ENCODE results near the gene PKHD1. TPM values are rescaled to one million over a fixed set of nuclear protein-coding genes. Genes with fewer than 3 reads are reported as not detected.

The PKHD1 gene
- total and polyA plus RNA-seq, 2 of the 13 experiments (the other 11 are each of a cell fraction or from before 2014, with no cell fraction given): 0.01 to 0.13 TPM

DNA sequence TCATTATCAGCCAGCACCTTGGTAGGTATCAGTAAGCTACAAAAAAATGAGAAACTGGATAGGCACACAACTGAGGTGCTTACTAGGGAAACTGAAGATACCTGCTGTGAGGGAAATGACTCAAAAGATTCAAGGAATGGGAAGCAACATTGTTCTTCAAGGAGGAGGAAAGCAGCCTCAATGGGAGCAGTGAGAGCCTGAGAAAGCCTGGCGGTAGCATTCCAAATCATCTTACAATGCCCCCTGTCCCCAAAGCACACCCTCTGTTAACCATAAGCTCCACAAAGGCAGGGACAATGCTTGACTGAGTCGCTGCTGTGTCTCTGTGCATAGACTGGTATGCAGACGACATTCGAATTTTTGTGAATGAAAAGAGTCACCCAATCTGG lies 10.6 kb downstream of the PKHD1 start:
- ATAC-seq (no peak), DNase-seq (ENCODE audit: low spot score) (no peak), FAIRE-seq (no peak)
- 24% methylated on average over 4 of the region's 4 CpGs for WGBS (ENCODE audit: low lambda C conversion rate)
- no peak overlapping the region for H3K4me2 ChIP-seq (ENCODE audit: low read depth, low read length)
- CTCF ChIA-PET (ENCODE audit: low intra/inter-chr PET ratio, low total read pairs): no interaction called here
- intact Hi-C loops (cut with micrococcal nuclease; ENCODE audit: unreplicated experiment): no loop called here
- no peak overlapping the region for H3K9ac ChIP-seq (ENCODE audit: insufficient read depth, low read depth, low read length)
- POLR2A ChIA-PET: no interaction called here
- no peaks in the 10 kb centered on the region for H3K9me3 ChIP-seq (ENCODE audit: low read length)
- H3K79me2 ChIP-seq (ENCODE audit: insufficient read depth, low read length): no peaks in the 10 kb centered on the region
- no peak overlapping the region for H2AFZ ChIP-seq (ENCODE audit: low read length)
- H3K4me3 ChIP-seq (replicated peaks in 1 of 3; ENCODE audit: insufficient read depth in 1 of 3, low read depth in 2 of 3, low read length in 3 of 3): no peak overlapping the region
- H3K27ac ChIP-seq (ENCODE audit: extremely low read length, insufficient read depth, low read length): no peak overlapping the region
- H3K27me3 ChIP-seq (ENCODE audit: control insufficient read depth in 1 of 2, insufficient read depth in 2 of 2, low read length in 2 of 2): no peaks in the 10 kb centered on the region
- H3K36me3 ChIP-seq (replicated peaks in 1 of 2; ENCODE audit: control insufficient read depth in 1 of 2, insufficient read depth in 2 of 2, low read length in 2 of 2): no peaks in the 10 kb centered on the region
- in situ Hi-C loops (cut with HindIII; ENCODE audit: extremely low pct_ligation_motif_present, low pct_unique_long_range_greater_than_20kb): no loop called here
- no peaks in the 10 kb centered on the region for H3K4me1 ChIP-seq (ENCODE audit: insufficient read depth, low read length)
- TF ChIP-seq, protein P1, sequence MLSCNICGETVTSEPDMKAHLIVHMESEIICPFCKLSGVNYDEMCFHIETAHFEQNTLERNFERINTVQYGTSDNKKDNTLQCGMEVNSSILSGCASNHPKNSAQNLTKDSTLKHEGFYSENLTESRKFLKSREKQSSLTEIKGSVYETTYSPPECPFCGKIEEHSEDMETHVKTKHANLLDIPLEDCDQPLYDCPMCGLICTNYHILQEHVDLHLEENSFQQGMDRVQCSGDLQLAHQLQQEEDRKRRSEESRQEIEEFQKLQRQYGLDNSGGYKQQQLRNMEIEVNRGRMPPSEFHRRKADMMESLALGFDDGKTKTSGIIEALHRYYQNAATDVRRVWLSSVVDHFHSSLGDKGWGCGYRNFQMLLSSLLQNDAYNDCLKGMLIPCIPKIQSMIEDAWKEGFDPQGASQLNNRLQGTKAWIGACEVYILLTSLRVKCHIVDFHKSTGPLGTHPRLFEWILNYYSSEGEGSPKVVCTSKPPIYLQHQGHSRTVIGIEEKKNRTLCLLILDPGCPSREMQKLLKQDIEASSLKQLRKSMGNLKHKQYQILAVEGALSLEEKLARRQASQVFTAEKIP (CRISPR knock-in tag; IDR thresholded peaks at IDR 0.05; ENCODE audit: borderline replicate concordance): no peak
- no peak for TF ChIP-seq ZSCAN12 (CRISPR knock-in tag; IDR thresholded peaks at IDR 0.05)
- no peaks in the 10 kb centered on the region for H4K20me1 ChIP-seq (ENCODE audit: insufficient read depth, low read length)
- no TSS peak for BruUV-seq (replicated peaks)

DNA sequence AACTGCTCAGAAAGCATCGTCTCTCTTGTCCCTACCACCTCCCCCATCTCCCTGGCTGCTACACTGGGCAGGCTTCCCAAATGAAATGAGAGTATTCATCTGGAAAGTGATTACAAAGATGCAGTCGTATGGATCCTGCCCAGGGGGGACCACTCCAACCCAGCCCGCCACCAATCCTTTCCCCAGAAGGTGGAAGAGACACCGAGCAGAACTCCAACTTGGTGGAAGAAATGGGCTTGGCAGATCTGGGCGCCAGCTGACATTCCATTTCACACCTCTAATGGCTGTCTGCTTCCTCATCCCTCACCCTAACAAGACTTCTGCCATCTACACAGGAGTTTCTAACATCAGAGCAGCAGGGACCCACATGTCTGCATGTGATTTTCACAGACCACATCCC lies 12.7 kb downstream of the PKHD1 start:
- 14% methylated on average over 5 of the region's 5 CpGs for WGBS (ENCODE audit: low lambda C conversion rate)
- BruUV-seq (replicated peaks): no TSS peak
- no peak overlapping the region for H2AFZ ChIP-seq (ENCODE audit: low read length)
- no peaks in the 10 kb centered on the region for H3K79me2 ChIP-seq (ENCODE audit: insufficient read depth, low read length)
- FAIRE-seq (no peak), ATAC-seq (no peak), DNase-seq (ENCODE audit: low spot score) (no peak)
- POLR2A ChIA-PET: no interaction called here
- no peaks in the 10 kb centered on the region for H3K4me1 ChIP-seq (ENCODE audit: insufficient read depth, low read length)
- H3K4me3 ChIP-seq (replicated peaks in 1 of 3; ENCODE audit: insufficient read depth in 1 of 3, low read depth in 2 of 3, low read length in 3 of 3): no peak overlapping the region
- no peak overlapping the region for H3K4me2 ChIP-seq (ENCODE audit: low read depth, low read length)
- no peak overlapping the region for H3K9ac ChIP-seq (ENCODE audit: insufficient read depth, low read depth, low read length)
- H3K27ac ChIP-seq (ENCODE audit: extremely low read length, insufficient read depth, low read length): no peak overlapping the region
- TF ChIP-seq FIP1L1 (IDR thresholded peaks at IDR 0.05; ENCODE audit: borderline replicate concordance, insufficient read depth, low read depth, low read length) (no peak), FOXO1 (CRISPR knock-in tag; IDR thresholded peaks at IDR 0.05) (no peak), SNAI1 (CRISPR knock-in tag; IDR thresholded peaks at IDR 0.05; ENCODE audit: borderline replicate concordance) (no peak), ZNF329 (CRISPR knock-in tag; IDR thresholded peaks at IDR 0.05; ENCODE audit: low read depth) (no peak), HIVEP1 (CRISPR knock-in tag; IDR thresholded peaks at IDR 0.05) (no peak), SMC3 (IDR thresholded peaks at IDR 0.05; ENCODE audit: low read length) (no peak), XRCC5 (optimal IDR thresholded peaks at IDR 0.05; ENCODE audit: low read length) (no peak), GATA4 (IDR thresholded peaks at IDR 0.05; ENCODE audit: borderline replicate concordance, low read depth) (no peak), ZNF790 (CRISPR knock-in tag; IDR thresholded peaks at IDR 0.05; ENCODE audit: borderline replicate concordance) (no peak), PLRG1 (conservative IDR thresholded peaks at IDR 0.05) (no peak), ZFP36 (IDR thresholded peaks at IDR 0.05; ENCODE audit: borderline replicate concordance, low read depth, low read length, partially characterized antibody) (no peak), ZNF841 (CRISPR knock-in tag; IDR thresholded peaks at IDR 0.05; ENCODE audit: borderline replicate concordance) (no peak), ZNF367 (CRISPR knock-in tag; IDR thresholded peaks at IDR 0.05; ENCODE audit: borderline replicate concordance) (no peak)
- TF ChIP-seq, protein P2, sequence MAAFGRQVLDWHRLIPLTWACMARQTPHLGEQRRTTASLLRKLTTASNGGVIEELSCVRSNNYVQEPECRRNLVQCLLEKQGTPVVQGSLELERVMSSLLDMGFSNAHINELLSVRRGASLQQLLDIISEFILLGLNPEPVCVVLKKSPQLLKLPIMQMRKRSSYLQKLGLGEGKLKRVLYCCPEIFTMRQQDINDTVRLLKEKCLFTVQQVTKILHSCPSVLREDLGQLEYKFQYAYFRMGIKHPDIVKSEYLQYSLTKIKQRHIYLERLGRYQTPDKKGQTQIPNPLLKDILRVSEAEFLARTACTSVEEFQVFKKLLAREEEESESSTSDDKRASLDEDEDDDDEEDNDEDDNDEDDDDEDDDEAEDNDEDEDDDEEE (CRISPR knock-in tag; IDR thresholded peaks at IDR 0.05): no peak
- TF ChIP-seq, protein P3, sequence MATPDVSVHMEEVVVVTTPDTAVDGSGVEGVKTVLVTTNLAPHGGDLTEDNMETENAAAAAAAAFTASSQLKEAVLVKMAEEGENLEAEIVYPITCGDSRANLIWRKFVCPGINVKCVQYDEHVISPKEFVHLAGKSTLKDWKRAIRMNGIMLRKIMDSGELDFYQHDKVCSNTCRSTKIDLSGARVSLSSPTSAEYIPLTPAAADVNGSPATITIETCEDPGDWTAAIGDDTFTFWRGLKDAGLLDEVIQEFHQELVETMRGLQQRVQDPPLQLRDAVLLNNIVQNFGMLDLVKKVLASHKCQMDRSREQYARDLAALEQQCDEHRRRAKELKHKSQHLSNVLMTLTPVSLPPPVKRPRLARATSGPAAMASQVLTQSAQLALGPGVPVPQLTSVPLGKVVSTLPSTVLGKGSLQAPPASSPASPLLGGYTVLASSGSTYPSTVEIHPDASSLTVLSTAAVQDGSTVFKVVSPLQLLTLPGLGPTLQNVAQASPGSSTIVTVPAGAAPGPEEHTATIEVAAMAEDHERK (CRISPR knock-in tag; IDR thresholded peaks at IDR 0.05; ENCODE audit: low read depth): no peak
- CTCF ChIA-PET (ENCODE audit: low intra/inter-chr PET ratio, low total read pairs): no interaction called here
- no peaks in the 10 kb centered on the region for H4K20me1 ChIP-seq (ENCODE audit: insufficient read depth, low read length)
- intact Hi-C loops (cut with micrococcal nuclease; ENCODE audit: unreplicated experiment) (no loop called here), in situ Hi-C loops (cut with HindIII; ENCODE audit: extremely low pct_ligation_motif_present, low pct_unique_long_range_greater_than_20kb) (no loop called here)
- H3K9me3 ChIP-seq (ENCODE audit: low read length): no peaks in the 10 kb centered on the region
- no peaks in the 10 kb centered on the region for H3K27me3 ChIP-seq (ENCODE audit: control insufficient read depth in 1 of 2, insufficient read depth in 2 of 2, low read length in 2 of 2)
- H3K36me3 ChIP-seq (replicated peaks in 1 of 2; ENCODE audit: control insufficient read depth in 1 of 2, insufficient read depth in 2 of 2, low read length in 2 of 2): no peaks in the 10 kb centered on the region

Data from HepG2 (cell line).